ENCODE data around the gene ANKRD44.

ANKRD44 gene

DNA sequence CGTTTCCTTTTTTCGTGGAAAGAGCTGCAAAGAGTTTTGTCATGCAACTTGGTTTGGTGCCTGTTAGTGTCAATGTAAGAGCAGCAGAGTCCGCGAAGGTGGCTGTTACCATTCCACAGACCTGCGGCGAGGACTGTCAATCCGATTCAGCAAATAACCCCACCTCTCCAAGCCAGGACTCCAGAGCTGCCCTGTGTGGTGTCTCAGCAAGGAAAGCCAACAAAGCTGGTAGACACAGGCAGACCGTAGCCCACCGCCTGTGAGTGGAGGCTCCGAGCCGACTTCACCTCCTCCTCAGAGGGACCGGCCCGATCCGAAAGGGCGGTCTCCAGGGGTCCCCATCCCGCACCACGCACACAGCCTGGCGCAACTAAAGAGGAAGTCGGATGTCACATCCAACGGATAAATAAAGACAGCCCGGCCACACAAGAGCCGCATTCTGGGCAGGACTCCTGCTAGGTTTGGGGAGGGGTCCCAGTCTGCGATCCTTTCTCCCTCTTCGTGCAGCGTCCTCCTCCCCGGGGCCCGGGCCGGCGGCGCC lies 819 bp downstream of the ANKRD44 start:
- no peak for TF ChIP-seq CTCF (conservative IDR thresholded peaks at IDR 0.05; ENCODE audit: low read depth, low read length)
- H3K4me3 ChIP-seq (ENCODE audit: low read length), result peak overlapping the region; percentile 61
- DNase-seq (ENCODE audit: low read depth), result no peak

DNA sequence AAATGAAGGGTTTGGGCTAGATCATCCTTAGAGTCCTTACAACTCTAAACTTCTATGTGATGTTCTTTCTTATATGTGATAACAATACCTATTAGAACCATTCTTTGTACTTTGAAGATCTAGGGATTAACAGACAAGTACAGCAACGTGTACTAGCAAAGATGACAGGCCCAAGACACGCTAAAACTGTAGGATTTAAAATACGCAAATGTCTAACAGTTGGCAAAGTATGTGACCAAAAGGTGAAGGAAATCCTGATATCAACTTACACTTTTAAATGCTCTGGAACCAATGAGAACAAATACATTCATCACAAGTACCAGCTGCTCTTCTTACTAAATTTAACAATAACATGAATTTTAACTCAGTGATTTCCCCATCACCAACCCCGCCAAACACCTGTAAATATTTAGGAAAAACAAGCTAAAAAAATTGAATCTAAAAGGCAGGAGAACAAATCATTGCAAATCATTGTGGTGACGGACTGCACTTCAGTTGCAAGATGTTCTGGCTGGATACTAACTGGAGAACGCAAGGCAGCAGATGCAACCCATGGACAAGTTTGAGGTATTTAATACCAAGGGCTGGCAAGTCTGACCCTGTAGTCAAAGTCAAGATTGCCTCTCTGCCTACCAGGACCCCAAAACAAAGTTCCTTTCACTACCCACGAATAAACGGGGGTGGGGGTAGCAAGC lies 1.4 kb downstream of the ANKRD44 start:
- DNase-seq (ENCODE audit: low read depth), result no peak
- no peak for TF ChIP-seq CTCF (conservative IDR thresholded peaks at IDR 0.05; ENCODE audit: low read depth, low read length)

GRCh38 chr2:197308585-197308984 lies 2.0 kb downstream of the ANKRD44 start:
- no peak for TF ChIP-seq CTCF (conservative IDR thresholded peaks at IDR 0.05; ENCODE audit: low read depth, low read length)
- H3K4me3 ChIP-seq (ENCODE audit: low read length), result no peak overlapping the region
- no peak for DNase-seq (ENCODE audit: low read depth)

More for the DNA sequence above, 1.4 kb downstream of the ANKRD44 start:
- H3K4me3 ChIP-seq (ENCODE audit: low read length), result no peak overlapping the region

- no peak for TF ChIP-seq CTCF (conservative IDR thresholded peaks at IDR 0.05; ENCODE audit: low read depth, low read length)
- no peak for DNase-seq (ENCODE audit: low read depth)
- H3K4me3 ChIP-seq (ENCODE audit: low read length), result no peak overlapping the region
Measured at GRCh38 chr2:197307933-197308521, 2.6 kb downstream of the ANKRD44 start.

DNA sequence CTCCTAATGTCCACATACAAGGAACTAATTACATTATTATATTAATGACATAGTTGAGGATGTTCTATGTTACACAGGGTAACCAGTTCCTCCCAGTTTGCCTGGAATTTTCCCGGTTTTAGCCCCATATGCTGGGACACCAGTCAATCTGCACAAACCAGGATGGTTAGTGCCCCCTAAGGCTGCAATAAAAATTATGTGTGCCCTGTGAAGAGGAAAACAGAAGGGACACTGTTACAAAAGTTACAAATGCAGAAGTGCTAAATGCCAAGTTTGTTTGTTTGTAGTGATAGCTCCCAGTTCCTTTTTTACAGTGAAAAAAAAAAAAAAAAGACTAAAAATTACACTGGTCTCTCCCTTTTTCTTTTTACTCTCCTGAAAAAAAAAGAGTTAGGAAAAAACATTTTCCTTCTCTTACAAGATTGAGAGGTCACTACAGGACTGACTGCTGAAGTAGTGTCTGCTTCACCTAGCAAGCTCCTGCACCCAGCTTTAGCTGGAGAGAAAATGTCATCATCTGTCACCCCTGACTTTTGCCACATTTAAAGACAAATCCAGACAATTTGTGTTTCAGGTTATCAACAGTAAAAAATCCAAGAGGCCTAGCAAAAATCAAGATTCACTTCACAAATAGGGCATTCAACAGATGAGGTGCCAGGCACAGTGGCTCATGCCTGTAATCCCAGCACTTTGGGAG lies 3.2 kb downstream of the ANKRD44 start:
- no peak for TF ChIP-seq CTCF (conservative IDR thresholded peaks at IDR 0.05; ENCODE audit: low read depth, low read length)
- DNase-seq (ENCODE audit: low read depth), result no peak
- no peak overlapping the region for H3K4me3 ChIP-seq (ENCODE audit: low read length)

DNA sequence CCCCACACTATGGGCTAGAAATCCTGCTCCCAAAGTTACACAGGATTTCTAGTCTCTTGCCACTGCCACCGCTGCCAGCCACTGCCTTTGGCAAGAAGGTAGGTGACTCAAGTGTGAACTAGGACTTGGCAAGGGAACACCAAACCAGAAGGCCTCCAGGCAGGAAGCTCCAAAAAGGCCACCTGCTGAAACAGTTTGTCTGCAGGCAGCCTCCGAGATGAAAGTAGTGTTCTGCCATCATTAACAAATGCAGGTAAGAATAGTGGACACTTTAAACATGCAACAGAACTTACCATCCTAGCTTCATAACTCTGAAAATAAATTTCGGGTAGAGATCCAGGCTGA lies 3.9 kb downstream of the ANKRD44 start:
- DNase-seq (ENCODE audit: low read depth), result no peak
- no peak for TF ChIP-seq CTCF (conservative IDR thresholded peaks at IDR 0.05; ENCODE audit: low read depth, low read length)
- H3K4me3 ChIP-seq (ENCODE audit: low read length), result no peak overlapping the region

Measured in retinal pigment epithelial cell (primary cell).